Upper lobe of left lung (tissue), 4 donors: ENCODE data around the gene TMEM154.

Experiments
- EP300 ChIP-seq, 4 donors: sonication (generic); formaldehyde crosslinking; IDR thresholded peaks; one replicate each; pipeline ENCODE4 v1.5.1; 2017; ENCODE audit warnings: antibody characterized with exemption in 4 of 4, control low read depth in 2 of 4
- TF ChIP-seq, protein P1 (sequence below), 6 experiments: fragments of 450-650 bp in 4 of 6; fragments of 200-600 bp in 2 of 6; sonication (generic) in 2 of 6; IDR thresholded peaks; one replicate each; pipeline ENCODE4 v1.5.1; 2016 to 2019; ENCODE audit warnings: antibody characterized with exemption in 6 of 6

DNA sequence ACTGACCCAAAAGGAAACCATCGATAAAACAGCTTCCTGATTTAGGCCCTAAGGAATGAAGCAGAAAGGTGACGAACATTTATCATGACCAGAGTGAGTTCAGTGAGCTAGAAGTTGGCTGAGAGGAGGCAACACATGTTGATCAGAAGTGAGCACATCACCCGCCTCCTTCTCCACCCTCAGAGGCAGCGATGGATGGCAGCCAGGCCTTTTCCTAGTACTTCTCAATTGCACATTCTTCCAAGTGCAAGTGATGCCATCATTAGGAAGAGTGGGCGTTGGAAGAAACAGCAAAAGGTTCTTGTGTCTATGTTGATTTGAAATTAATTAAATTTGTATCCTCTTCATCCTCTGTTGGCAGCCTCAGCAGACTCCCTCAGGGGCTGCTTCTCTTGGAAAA is 51.7 kb downstream of the TMEM154 start:
- TF ChIP-seq EP300 (IDR thresholded peaks at IDR 0.05): no peak
- TF ChIP-seq, protein P1, sequence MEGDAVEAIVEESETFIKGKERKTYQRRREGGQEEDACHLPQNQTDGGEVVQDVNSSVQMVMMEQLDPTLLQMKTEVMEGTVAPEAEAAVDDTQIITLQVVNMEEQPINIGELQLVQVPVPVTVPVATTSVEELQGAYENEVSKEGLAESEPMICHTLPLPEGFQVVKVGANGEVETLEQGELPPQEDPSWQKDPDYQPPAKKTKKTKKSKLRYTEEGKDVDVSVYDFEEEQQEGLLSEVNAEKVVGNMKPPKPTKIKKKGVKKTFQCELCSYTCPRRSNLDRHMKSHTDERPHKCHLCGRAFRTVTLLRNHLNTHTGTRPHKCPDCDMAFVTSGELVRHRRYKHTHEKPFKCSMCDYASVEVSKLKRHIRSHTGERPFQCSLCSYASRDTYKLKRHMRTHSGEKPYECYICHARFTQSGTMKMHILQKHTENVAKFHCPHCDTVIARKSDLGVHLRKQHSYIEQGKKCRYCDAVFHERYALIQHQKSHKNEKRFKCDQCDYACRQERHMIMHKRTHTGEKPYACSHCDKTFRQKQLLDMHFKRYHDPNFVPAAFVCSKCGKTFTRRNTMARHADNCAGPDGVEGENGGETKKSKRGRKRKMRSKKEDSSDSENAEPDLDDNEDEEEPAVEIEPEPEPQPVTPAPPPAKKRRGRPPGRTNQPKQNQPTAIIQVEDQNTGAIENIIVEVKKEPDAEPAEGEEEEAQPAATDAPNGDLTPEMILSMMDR (IDR thresholded peaks at IDR 0.05): no peak
